Breast epithelium (tissue), 4 donors: Measurements from ENCODE around the gene IL1RAP. TPM values are rescaled to one million over a fixed set of nuclear protein-coding genes. Genes with fewer than 3 reads are reported as not detected.

Experiments
- DNase-seq, 2 donors: peaks; one replicate each; pipeline ENCODE4 v3.0.0-alpha.2; 2019; ENCODE audit warnings: low spot score in 2 of 2
- H3K27ac ChIP-seq, 2 donors: fragments of 200-600 bp; sonication (generic) in 1 of 2; one replicate each; pipeline ENCODE4 v1.5.1; 2016 to 2019; ENCODE audit warnings: mild to moderate bottlenecking in 1 of 2
- H3K27me3 ChIP-seq, 2 donors: fragments of 200-600 bp; sonication (generic) in 1 of 2; one replicate each; pipeline versions ENCODE4 v1.5.1 to v1.6.0; 2017 to 2019; ENCODE audit warnings: control low read depth in 1 of 2, mild to moderate bottlenecking in 1 of 2
- H3K36me3 ChIP-seq: fragments of 200-600 bp; one replicate; pipeline ENCODE4 v1.5.1; 2019
- H3K4me1 ChIP-seq, 2 donors: fragments of 200-600 bp; sonication (generic); one replicate each; pipeline ENCODE4 v1.5.1; 2016 to 2019; ENCODE audit warnings: control low read depth in 1 of 2
- H3K4me3 ChIP-seq, 3 donors: fragments of 200-600 bp; sonication (generic); 1 replicate in 2 of 3; 2 replicates in 1 of 3; pipeline ENCODE4 v1.5.1; 2016 to 2019; ENCODE audit warnings: mild to moderate bottlenecking in 3 of 3, moderate library complexity in 2 of 3
- H3K9me3 ChIP-seq, 2 donors: fragments of 200-600 bp; sonication (generic) in 1 of 2; one replicate each; pipeline ENCODE4 v1.5.1; 2016 to 2019; ENCODE audit warnings: control low read depth in 1 of 2
- POLR2A ChIP-seq: fragments of 450-650 bp; IDR thresholded peaks from one replicate; pipeline ENCODE4 v1.6.1; 2016; ENCODE audit warnings: antibody characterized with exemption, mild to moderate bottlenecking, moderate library complexity
- POLR2AphosphoS5 ChIP-seq, 3 donors: sonication (generic); formaldehyde crosslinking; IDR thresholded peaks; one replicate each; pipeline ENCODE4 v1.6.1; 2017; ENCODE audit warnings: antibody characterized with exemption in 3 of 3
- intact Hi-C: fragments of 100-400 bp; cut with DNase I; formaldehyde crosslinking; loops from one replicate; pipeline ENCODE4 v1.15.1; 2023; ENCODE audit warnings: low total_unique reads
- total RNA-seq, 3 donors: library from RNA; depleted of rRNA; stranded (reverse); fragments of >200 nt; gene quantifications; one replicate each; pipeline ENCODE4 v1.1.0, GENCODE V29; 2016
- TF ChIP-seq, protein P1 (sequence below), 3 donors: fragments of 450-650 bp; IDR thresholded peaks; one replicate each; pipeline ENCODE4 v1.5.1; 2016 to 2017; ENCODE audit warnings: antibody characterized with exemption in 3 of 3, mild to moderate bottlenecking in 3 of 3, moderate library complexity in 3 of 3

IL1RAP gene
- total RNA-seq, 3 donors from 2014 or later: 11.8 to 15.4 (median 13.1) TPM

DNA sequence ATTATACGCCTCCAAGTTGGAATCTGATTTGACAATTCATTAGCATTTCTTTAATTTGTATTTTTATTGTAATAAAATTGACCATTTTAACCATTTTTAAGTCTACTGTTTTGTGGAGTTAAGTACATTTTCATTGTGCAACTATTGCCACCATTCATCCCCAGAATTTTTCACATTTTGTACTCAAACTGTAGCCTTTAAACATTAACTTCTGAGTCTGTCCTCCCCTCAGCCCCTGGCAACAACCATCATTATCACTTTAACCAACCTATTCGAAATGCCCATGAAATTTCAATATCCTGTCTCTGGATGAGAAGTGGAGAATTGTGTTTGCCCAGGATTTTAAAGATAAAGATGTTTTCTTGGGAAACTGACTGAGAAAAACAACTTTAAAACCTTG is 27.7 kb downstream of the IL1RAP start:
- Histone ChIP-seq H3K36me3 (no peaks in the 10 kb centered on the region), H3K27ac (no peak overlapping the region), H3K4me1 (no peaks in the 10 kb centered on the region), H3K27me3 (no peaks in the 10 kb centered on the region), H3K9me3 (no peaks in the 10 kb centered on the region), H3K4me3 (no peak overlapping the region)
- TF ChIP-seq POLR2AphosphoS5 (IDR thresholded peaks at IDR 0.05) (no peak), POLR2A (no peak)
- TF ChIP-seq, protein P1, sequence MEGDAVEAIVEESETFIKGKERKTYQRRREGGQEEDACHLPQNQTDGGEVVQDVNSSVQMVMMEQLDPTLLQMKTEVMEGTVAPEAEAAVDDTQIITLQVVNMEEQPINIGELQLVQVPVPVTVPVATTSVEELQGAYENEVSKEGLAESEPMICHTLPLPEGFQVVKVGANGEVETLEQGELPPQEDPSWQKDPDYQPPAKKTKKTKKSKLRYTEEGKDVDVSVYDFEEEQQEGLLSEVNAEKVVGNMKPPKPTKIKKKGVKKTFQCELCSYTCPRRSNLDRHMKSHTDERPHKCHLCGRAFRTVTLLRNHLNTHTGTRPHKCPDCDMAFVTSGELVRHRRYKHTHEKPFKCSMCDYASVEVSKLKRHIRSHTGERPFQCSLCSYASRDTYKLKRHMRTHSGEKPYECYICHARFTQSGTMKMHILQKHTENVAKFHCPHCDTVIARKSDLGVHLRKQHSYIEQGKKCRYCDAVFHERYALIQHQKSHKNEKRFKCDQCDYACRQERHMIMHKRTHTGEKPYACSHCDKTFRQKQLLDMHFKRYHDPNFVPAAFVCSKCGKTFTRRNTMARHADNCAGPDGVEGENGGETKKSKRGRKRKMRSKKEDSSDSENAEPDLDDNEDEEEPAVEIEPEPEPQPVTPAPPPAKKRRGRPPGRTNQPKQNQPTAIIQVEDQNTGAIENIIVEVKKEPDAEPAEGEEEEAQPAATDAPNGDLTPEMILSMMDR (IDR thresholded peaks at IDR 0.05): no peak
- intact Hi-C loops: no loop called here
- DNase-seq: no peak

- Histone ChIP-seq H3K27me3 (no peaks in the 10 kb centered on the region), H3K9me3 (no peaks in the 10 kb centered on the region), H3K27ac (no peak overlapping the region), H3K4me1 (no peaks in the 10 kb centered on the region), H3K4me3 (no peak overlapping the region), H3K36me3 (no peaks in the 10 kb centered on the region)
- no peak for DNase-seq
- TF ChIP-seq, protein P1 (IDR thresholded peaks at IDR 0.05): no peak
- TF ChIP-seq POLR2A (no peak), POLR2AphosphoS5 (IDR thresholded peaks at IDR 0.05) (no peak)
- intact Hi-C loops: no loop called here
Measured at GRCh38 chr3:190542846-190543245, 29.0 kb downstream of the IL1RAP start.

- H3K27ac ChIP-seq: no peak overlapping the region
- H3K27me3 ChIP-seq: no peaks in the 10 kb centered on the region
- H3K4me3 ChIP-seq: no peak overlapping the region
- intact Hi-C loops: no loop called here
- no peaks in the 10 kb centered on the region for H3K9me3 ChIP-seq
- H3K4me1 ChIP-seq: no peaks in the 10 kb centered on the region
- no peaks in the 10 kb centered on the region for H3K36me3 ChIP-seq
- TF ChIP-seq POLR2AphosphoS5 (IDR thresholded peaks at IDR 0.05) (no peak), POLR2A (no peak)
- TF ChIP-seq, protein P1 (IDR thresholded peaks at IDR 0.05): no peak
- no peak for DNase-seq
Measured at GRCh38 chr3:190543671-190544070, 29.8 kb downstream of the IL1RAP start.

- Histone ChIP-seq H3K4me1 (no peaks in the 10 kb centered on the region), H3K4me3 (no peak overlapping the region), H3K9me3 (no peaks in the 10 kb centered on the region), H3K36me3 (no peaks in the 10 kb centered on the region), H3K27ac (no peak overlapping the region), H3K27me3 (no peaks in the 10 kb centered on the region)
- DNase-seq: no peak
- intact Hi-C loops: no loop called here
- TF ChIP-seq POLR2A (no peak), POLR2AphosphoS5 (IDR thresholded peaks at IDR 0.05) (no peak)
- TF ChIP-seq, protein P1 (IDR thresholded peaks at IDR 0.05): no peak
Measured at GRCh38 chr3:190545191-190545590, 31.3 kb downstream of the IL1RAP start.

- Histone ChIP-seq H3K4me1 (no peaks in the 10 kb centered on the region), H3K9me3 (peaks cover 0 to 6% of the 10 kb centered on the region in 2 donors), H3K4me3 (no peak overlapping the region), H3K27me3 (no peaks in the 10 kb centered on the region), H3K27ac (no peak overlapping the region), H3K36me3 (no peaks in the 10 kb centered on the region)
- TF ChIP-seq POLR2A: no peak
- TF ChIP-seq, protein P1 (IDR thresholded peaks at IDR 0.05): no peak
- TF ChIP-seq POLR2AphosphoS5 (IDR thresholded peaks at IDR 0.05): no peak
- intact Hi-C loops: no loop called here
- no peak for DNase-seq
Measured at GRCh38 chr3:190546881-190547510, 33.1 kb downstream of the IL1RAP start.
